GM12878 (cell line): ENCODE results near the gene C1R. TPM values are rescaled to one million over a fixed set of nuclear protein-coding genes. Genes with fewer than 3 reads are reported as not detected.
A peak's percentile ranks its signal among the peaks of the same experiment; 100 is the strongest.

Source experiments
- ATF7 ChIP-seq: fragments of 450-650 bp; IDR thresholded peaks from 2 replicates; pipeline ENCODE4 v1.6.1; 2016; ENCODE audit warnings: low read depth, mild to moderate bottlenecking
- CBFB ChIP-seq: IDR thresholded peaks from 2 replicates; pipeline ENCODE4 v1.6.1; 2016; ENCODE audit warnings: antibody characterized with exemption, low read depth
- GATAD2B ChIP-seq: fragments of 450-650 bp; conservative IDR thresholded peaks from 2 replicates; pipeline ENCODE4 v1.6.1; 2017; ENCODE audit warnings: low read depth, mild to moderate bottlenecking, moderate library complexity
- HDAC6 ChIP-seq: fragments of 200-600 bp; sonication (generic); IDR thresholded peaks from one replicate; pipeline ENCODE4 v1.8.0; 2017; ENCODE audit warnings: antibody characterized with exemption; ENCODE audit not compliant: unreplicated experiment
- IRF4 ChIP-seq: IDR thresholded peaks from 2 replicates; pipeline ENCODE4 v1.6.1; 2011; ENCODE audit warnings: low read depth, low read length
- JUNB ChIP-seq: IDR thresholded peaks from 2 replicates; pipeline ENCODE4 v1.6.1; 2016; ENCODE audit warnings: antibody characterized with exemption, mild to moderate bottlenecking
- NRF1 ChIP-seq: conservative IDR thresholded peaks from 2 replicates; pipeline ENCODE4 v1.6.1; 2011; ENCODE audit warnings: mild to moderate bottlenecking, low read depth, low read length, improper control_type of control experiment
- POU2F2 ChIP-seq: IDR thresholded peaks from 3 replicates; pipeline ENCODE4 v1.6.1; 2011; ENCODE audit warnings: low read depth, mild to moderate bottlenecking, low read length, borderline replicate concordance
- polyA plus RNA-seq, 11 experiments: library from polyadenylated mRNA; depleted of rRNA in 4 of 11; unstranded in 6 of 11; stranded (reverse) in 5 of 11; fragments of >200 nt; fragmentation: Nextera tagmentation in 4 of 11; fragmentation: Illumina TruSeq in 1 of 11; extraction: Ambion mirVana in 4 of 11; extraction: Trizol in 1 of 11; gene quantifications; 1 replicate in 1 of 11; 2 replicates in 10 of 11; pipeline versions ENCODE4 v1.2.1 to v1.2.3, GENCODE V29; 2011 to 2016; ENCODE audit warnings: inconsistent platforms in 2 of 11, missing spikeins in 2 of 11, low read depth in 1 of 11
- total RNA-seq, 4 experiments: library from RNA; depleted of rRNA in 3 of 4; stranded (reverse); fragments of >200 nt in 3 of 4; fragmentation: Illumina TruSeq in 1 of 4; extraction: Trizol in 1 of 4; gene quantifications; 2 replicates each; pipeline versions ENCODE4 v1.2.1 to v1.2.3, GENCODE V29; 2013 to 2021
- TF ChIP-seq, protein P1 (sequence below): fragments of 450-650 bp; IDR thresholded peaks from 2 replicates; pipeline ENCODE4 v1.6.1; 2016; ENCODE audit warnings: mild to moderate bottlenecking, moderate library complexity, borderline replicate concordance

C1R gene
- total and polyA plus RNA-seq, 10 of the 15 experiments (the other 5 are each of a cell fraction or from before 2014, with no cell fraction given) = 0.31 to 1.9 (median 0.96) TPM; not detected in 1

DNA sequence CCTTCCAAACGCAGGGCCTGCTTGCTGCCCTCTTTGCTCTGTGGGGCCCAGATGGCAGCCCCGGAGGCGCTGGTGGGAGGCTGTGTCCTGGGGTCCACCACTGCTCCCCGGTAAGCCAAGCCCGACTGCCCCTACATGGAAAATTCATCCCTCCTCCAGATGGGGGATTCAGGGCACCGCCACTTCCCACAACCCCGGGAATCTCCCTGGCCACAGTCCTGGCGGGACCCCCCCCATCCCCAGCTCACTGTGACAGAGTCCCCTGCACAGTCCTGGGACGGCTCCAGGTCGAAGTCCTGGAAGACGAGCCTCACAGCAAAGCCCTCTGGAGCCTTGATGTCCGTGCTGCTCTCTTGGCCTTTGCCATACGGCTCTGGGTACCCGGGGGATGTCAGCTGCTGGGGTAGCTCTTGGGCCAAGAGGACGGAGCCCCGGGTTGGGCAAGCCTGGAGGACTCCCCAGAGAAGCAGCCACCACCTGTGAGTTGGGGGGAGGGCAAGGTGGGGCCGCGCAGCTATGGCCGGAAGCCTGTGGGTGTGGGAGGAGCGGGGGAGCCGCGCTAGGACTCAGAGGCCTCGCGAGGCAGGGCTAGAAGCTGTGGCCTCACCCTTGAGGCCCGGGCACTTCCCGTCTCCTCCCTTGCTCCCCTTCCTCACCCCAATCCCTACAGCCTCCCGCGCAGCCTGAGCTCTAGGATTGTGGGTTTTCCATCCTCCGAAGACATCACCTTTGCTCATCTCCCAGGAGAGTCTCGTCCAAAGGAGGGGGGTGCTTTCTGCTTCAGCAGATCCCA is 16.0 kb upstream of the C1R start (continued):
- TF ChIP-seq, protein P1, sequence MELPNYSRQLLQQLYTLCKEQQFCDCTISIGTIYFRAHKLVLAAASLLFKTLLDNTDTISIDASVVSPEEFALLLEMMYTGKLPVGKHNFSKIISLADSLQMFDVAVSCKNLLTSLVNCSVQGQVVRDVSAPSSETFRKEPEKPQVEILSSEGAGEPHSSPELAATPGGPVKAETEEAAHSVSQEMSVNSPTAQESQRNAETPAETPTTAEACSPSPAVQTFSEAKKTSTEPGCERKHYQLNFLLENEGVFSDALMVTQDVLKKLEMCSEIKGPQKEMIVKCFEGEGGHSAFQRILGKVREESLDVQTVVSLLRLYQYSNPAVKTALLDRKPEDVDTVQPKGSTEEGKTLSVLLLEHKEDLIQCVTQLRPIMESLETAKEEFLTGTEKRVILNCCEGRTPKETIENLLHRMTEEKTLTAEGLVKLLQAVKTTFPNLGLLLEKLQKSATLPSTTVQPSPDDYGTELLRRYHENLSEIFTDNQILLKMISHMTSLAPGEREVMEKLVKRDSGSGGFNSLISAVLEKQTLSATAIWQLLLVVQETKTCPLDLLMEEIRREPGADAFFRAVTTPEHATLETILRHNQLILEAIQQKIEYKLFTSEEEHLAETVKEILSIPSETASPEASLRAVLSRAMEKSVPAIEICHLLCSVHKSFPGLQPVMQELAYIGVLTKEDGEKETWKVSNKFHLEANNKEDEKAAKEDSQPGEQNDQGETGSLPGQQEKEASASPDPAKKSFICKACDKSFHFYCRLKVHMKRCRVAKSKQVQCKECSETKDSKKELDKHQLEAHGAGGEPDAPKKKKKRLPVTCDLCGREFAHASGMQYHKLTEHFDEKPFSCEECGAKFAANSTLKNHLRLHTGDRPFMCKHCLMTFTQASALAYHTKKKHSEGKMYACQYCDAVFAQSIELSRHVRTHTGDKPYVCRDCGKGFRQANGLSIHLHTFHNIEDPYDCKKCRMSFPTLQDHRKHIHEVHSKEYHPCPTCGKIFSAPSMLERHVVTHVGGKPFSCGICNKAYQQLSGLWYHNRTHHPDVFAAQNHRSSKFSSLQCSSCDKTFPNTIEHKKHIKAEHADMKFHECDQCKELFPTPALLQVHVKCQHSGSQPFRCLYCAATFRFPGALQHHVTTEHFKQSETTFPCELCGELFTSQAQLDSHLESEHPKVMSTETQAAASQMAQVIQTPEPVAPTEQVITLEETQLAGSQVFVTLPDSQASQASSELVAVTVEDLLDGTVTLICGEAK = peak; percentile 43; the same call in 1 of the 2 replicates
- TF ChIP-seq IRF4 (0 out of 2 replicates have a peak, but pooled peaks have one; percentile 50), HDAC6 (no peak), CBFB (peak; percentile 83), GATAD2B (peak; percentile 81; the same call in 1 of the 2 replicates), ATF7 (peak; percentile 57), NRF1 (0 out of 2 replicates have a peak, but pooled peaks have one; percentile 12), JUNB (no peak), POU2F2 (peak; percentile 84)
